ENCODE results near the gene NKX6-2.
"Not testable (repeated sequence)": the region's sequence is repeated elsewhere in the genome, so short reads cannot be mapped to it uniquely, and the experiment has no call there.

NKX6-2 gene

GRCh38 chr10:132777441-132777840 is 8.5 kb downstream of the NKX6-2 start:
- DNase-seq: no peak

- DNase-seq: no peak
Measured at GRCh38 chr10:132776821-132777220, 9.1 kb downstream of the NKX6-2 start.

GRCh38 chr10:132776186-132776585 is 9.8 kb downstream of the NKX6-2 start:
- no peak for DNase-seq

DNA sequence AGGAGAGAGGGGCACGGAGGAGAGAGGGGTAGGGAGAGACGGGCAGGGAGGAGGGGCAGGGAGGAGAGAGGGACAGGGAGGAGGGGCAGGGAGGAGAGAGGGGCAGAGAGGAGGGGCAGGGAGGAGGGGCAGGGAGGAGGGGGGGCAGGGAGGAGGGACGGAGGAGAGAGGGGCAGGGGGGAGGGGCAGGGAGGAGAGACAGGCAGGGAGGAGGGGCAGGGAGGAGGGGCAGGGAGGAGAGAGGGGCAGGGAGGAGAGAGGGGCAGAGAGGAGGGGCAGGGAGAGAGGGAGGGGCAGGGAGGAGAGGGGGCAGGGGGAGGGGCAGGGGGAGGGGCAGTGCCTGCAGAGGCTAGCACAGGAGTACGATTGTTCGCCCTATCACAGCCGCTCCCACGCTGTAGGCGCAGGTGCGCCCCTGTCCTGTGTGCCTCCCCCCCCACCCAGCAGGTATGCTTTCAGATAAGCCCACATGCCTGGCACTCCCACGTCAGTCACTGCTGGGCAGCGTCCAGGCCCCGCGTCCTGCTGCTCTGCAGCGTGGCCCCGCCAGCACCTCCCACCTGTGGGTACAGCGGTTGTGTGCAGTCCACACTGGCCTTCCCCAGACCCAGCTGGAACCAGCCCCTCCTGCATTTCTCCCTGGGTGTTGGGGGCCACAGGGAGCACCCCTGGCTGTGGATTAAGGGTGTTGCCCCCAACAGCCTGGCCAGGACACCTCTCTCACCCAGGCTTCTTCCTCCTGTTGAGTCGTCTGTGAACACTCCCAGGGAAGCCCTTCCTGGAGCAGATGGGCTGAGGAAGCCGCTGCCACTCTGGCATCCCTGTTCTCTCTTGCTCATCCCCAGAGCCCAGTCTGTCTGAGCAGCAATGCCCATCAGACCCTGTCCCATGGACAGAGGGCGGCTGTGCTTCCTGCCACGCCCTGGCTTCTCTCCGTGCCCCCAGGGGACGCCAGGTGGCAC is 10.8 kb downstream of the NKX6-2 start:
- no peak for DNase-seq

DNA sequence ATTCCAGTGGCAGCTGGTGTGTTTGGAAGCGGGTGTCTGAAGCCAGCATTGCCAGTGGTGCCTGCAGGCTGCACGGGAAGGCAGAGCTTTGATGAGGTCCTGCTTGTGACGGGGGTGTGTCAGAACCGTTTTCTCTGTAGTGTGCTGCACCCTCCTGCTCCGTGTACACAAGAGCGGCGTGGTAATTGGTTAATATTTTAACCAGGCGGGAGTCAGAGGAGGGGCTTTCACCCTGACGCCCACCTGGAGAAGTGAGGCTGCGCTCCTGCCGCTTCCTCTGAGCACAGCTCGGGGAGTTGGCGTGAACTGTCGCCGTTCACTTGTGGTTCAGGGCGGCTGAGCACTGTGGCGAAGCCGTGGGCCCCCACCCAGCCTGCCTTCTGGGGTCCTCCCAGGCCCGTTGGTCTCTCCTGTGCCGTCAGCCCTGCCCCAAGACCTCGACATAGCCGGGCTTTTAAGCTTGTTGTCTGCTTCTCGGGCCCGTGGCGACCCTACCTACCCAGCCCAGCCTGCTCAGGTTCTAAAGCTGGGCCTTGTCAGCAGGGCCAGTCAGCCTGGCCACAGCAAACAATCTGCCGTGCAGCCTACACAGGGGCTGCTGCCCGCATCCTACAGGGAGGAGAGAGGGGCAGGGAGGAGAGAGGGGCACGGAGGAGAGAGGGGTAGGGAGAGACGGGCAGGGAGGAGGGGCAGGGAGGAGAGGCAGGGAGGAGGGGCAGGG is 11.6 kb downstream of the NKX6-2 start:
- no peak for DNase-seq

DNA sequence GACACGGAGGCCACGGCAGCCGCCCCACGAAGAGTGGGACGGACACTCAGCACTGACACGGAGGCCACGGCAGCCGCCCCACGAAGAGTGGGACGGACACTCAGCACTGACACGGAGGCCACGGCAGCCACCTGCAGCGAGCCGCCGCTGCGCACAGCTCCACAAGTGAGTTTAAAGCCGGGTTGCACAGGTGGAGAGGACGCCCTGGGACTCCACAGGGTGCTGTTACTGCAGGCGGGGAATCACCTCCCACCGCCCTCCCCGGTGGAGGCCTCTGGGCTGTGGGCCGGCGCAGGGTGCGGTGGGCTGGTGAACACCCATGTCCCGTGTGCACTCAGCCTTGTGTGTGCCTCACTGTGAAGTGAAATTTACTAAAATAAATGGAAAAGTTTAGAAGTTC is 13.1 kb downstream of the NKX6-2 start:
- DNase-seq: not testable (repeated sequence)

DNA sequence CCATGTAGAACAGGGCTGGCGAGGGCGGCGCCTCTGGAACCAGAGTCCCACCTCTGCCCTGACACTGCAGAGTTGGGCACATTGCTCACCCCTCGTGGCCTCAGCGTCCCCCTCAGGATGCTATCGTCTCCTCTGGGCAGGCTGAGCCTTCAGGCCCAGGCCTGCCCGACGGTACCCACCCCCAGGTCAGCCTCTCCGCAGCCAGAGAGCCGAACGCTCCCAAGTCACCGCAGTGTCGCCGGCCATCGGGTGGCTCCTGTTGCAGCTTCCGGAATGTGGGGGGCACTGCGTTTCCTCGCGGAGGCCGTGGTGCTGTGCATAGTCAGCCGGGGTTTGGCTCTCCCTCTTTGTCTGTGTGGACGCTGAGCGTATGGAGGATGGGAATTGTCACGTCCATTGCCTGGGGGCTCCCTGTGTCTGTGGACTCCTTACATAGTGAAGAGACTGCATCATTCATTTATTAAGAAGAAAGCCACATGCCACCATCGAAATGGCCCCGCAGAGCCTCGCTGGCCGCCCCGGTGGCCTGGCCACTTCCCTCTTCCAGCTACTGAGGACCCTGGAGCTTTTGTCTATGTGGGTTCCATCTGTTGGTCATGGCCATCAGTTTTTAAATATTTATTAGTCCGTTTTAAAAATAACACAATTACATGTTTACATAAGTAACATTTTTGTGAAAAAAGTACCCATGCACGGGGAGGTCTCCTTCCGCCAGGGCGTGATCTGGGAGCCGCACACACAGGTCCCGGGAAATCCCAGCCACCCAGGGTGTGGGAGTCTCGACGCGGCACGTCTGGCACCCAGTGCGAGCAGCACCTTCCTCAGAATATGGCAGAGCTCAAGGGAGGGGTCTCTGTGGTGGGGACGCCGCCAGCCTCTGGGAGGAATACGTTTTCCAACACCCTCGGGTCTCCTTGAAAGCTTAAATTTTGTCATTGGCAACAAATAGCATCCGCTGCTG is 15.6 kb downstream of the NKX6-2 start:
- DNase-seq: no peak

GRCh38 chr10:132768346-132769248 is 17.4 kb downstream of the NKX6-2 start:
- DNase-seq: no peak

- DNase-seq: no peak
Measured at GRCh38 chr10:132766291-132766690, 19.7 kb downstream of the NKX6-2 start.

GRCh38 chr10:132765435-132765834 is 20.5 kb downstream of the NKX6-2 start:
- no peak for DNase-seq

DNA sequence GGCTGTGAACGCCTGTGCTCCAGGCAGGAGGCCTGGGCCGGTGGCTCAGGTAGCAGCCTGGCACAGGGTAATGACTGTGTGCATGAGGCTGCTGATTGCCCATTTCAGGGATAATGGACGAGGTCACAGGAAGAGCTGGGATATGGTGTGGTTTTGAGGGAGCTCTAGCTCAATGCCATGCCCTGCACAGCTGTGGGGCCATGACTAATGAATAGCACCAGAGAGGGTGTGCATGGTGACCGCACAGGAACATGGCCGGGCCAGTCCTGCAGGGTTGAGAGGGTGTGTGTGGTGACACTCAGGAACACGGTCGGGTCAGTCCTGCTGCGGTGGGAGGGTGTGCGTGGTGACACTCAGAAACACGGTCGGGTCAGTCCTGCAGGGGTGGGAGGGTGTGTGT is 21.8 kb downstream of the NKX6-2 start:
- no peak for DNase-seq

GRCh38 chr10:132763545-132763944 is 22.4 kb downstream of the NKX6-2 start:
- DNase-seq: no peak

DNA sequence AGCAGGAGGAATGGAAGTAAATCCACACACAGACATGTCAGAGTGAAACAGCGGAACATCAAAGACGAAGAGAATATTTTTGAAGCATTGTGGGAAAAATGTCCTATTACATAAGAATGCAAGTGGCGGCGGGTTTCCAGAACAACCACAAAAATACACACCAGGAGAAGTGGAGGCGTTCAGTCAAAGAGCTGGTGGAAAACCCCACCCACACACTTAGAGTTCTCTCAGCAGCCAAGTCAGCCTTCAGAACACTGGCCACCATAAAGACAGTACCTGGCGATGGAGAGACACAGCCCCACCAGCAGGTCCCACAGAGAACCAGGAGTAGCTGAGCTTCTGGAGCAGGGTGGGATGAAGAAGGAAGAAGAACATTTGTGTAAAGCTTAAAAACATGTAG is 23.7 kb downstream of the NKX6-2 start:
- no peak for DNase-seq

DNA sequence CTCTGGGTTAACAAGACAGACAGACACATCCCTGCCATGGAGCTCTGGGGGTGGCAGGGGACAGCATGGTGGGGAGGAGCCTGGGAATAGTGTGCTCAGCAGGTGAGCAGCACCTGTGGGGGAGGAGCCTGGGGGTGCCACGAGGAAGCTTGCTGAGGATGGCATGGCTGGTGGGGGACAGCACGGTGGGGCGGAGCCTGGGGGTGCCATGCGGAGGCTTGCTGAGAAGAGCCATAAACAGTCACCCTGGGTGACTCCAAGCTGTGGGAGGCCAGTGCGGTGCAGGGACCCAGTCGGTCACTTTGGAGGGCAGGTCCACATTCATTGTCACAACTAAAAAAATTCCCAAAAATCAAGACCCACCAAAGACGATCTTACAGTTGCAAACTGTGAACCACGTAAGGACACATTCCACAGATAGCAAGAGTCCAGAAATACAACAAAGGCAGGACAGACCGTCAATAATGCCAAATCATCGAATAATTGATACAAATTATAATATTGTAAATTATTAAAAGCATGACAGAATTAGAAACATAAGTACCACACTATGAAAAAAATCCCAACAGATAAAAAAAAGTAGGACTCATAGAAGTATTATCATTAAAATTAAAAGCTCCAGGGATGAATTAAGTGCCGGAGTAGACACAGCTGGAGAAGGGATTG is 24.4 kb downstream of the NKX6-2 start:
- no peak for DNase-seq

- no peak for DNase-seq
Measured at GRCh38 chr10:132758865-132759264, 27.1 kb downstream of the NKX6-2 start.

DNA sequence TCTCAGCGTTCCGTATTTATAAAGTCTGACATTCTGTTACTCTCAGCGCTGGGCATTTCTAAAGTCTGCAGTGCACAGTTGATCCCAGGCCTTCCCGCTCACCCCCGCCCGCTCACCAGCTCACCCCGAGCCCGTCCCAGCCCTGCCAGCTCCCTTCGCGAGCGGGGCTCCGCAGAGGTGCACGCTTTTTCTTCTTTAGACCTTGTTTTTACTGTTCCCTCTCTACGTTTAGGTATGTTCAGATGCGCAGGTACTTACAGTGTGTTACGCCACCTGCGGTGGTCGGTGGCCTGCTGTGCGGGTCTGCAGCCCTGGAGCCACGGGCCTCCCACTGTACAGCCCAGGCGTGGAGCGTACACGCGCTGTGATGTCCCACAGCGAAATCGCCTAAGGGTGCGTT is 28.8 kb downstream of the NKX6-2 start:
- DNase-seq: no peak

DNA sequence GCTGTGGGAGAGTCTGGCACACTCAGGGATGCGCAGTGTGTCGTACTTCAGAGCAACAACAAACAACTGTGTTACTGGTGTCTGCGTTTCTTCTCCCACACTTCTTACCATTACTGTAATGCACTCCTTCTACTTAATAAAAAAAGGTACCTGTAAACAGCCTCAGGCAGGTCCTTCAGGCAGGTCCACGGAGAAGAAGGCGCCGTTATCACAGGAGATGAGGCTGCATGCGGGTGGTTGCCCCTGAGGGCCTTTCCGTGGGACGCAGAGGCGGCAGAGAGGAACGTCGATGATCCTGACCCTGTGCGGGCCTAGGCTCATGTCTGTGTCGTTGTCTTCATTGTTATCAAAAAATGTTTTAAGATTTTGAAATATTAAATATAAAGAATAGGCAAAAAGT is 29.4 kb downstream of the NKX6-2 start:
- no peak for DNase-seq

GRCh38 chr10:132755166-132755711 is 30.7 kb downstream of the NKX6-2 start:
- no peak for DNase-seq

GRCh38 chr10:132754071-132754470 is 31.9 kb downstream of the NKX6-2 start:
- DNase-seq: no peak

- DNase-seq: no peak
Measured at GRCh38 chr10:132753596-132753995, 32.4 kb downstream of the NKX6-2 start.

- no peak for DNase-seq
Measured at GRCh38 chr10:132752961-132753360, 33.0 kb downstream of the NKX6-2 start.
